ENCODE results near the gene RALB.
A peak's percentile ranks its signal among the peaks of the same experiment; 100 is the strongest.
"Not testable (repeated sequence)": the region's sequence is repeated elsewhere in the genome, so short reads cannot be mapped to it uniquely, and the experiment has no call there.

Gene RALB

DNA sequence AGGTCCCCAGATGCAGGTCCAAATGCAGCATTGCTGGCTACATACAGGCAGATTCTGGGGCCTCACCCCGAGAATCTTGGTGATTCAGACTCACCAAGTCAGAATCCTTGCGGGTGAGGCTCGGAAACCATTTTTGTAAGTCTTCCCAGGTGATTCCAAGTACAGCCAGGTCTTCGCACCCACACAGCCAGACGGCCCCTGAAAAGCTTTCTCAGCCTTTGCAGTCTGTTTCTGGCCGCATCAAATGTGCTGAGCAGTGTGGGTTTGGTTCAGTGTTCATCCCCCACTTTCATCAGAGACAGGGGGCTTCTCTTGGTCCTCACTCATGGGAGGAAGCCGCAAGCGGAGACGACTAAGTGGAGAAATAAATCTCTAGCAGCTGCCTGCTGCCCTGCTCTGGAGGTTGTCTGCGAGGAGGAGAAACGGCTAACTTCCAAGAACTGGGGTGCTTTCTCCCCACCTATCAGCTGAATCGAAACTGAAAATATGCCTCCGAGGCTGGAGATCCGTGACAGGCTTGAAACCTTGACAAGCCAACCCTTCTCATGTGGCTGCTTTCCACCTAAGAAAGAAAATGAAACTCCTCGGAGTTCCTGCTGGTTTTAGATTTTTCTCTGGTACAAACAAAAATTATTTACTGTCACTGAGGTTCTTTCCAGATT is 20.5 kb upstream of the RALB start:
- peak; percentile 59 for DNase-seq (ENCODE audit: extremely low read depth, insufficient read length)
- peak overlapping the region; percentile 80 for H3K4me3 ChIP-seq (replicated peaks; ENCODE audit: low read depth, low read length)
- H3K27me3 ChIP-seq (replicated peaks; ENCODE audit: control insufficient read depth, insufficient read depth, low read length), result no peaks in the 10 kb centered on the region
- H3K36me3 ChIP-seq (ENCODE audit: control insufficient read depth, insufficient read depth, low read length), result peaks cover 1% of the 10 kb centered on the region; the same call in 1 of the 2 replicates
- TF ChIP-seq, protein P1, sequence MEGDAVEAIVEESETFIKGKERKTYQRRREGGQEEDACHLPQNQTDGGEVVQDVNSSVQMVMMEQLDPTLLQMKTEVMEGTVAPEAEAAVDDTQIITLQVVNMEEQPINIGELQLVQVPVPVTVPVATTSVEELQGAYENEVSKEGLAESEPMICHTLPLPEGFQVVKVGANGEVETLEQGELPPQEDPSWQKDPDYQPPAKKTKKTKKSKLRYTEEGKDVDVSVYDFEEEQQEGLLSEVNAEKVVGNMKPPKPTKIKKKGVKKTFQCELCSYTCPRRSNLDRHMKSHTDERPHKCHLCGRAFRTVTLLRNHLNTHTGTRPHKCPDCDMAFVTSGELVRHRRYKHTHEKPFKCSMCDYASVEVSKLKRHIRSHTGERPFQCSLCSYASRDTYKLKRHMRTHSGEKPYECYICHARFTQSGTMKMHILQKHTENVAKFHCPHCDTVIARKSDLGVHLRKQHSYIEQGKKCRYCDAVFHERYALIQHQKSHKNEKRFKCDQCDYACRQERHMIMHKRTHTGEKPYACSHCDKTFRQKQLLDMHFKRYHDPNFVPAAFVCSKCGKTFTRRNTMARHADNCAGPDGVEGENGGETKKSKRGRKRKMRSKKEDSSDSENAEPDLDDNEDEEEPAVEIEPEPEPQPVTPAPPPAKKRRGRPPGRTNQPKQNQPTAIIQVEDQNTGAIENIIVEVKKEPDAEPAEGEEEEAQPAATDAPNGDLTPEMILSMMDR (IDR thresholded peaks at IDR 0.05; ENCODE audit: insufficient read depth, low read length, poor library complexity, severe bottlenecking), result no peak

- H3K27me3 ChIP-seq (replicated peaks; ENCODE audit: control insufficient read depth, insufficient read depth, low read length), result no peaks in the 10 kb centered on the region
- DNase-seq (ENCODE audit: extremely low read depth, insufficient read length), result no peak
Measured at GRCh38 chr2:120233292-120233691, 19.4 kb upstream of the RALB start.

GRCh38 chr2:120235158-120235557 is 17.5 kb upstream of the RALB start:
- not testable (repeated sequence) for H3K27me3 ChIP-seq (replicated peaks; ENCODE audit: control insufficient read depth, insufficient read depth, low read length); H3K36me3 ChIP-seq (ENCODE audit: control insufficient read depth, insufficient read depth, low read length); H3K4me3 ChIP-seq (replicated peaks; ENCODE audit: low read depth, low read length); DNase-seq (ENCODE audit: extremely low read depth, insufficient read length)

More at GRCh38 chr2:120233292-120233691, 19.4 kb upstream of the RALB start:
- Histone ChIP-seq H3K36me3 (ENCODE audit: control insufficient read depth, insufficient read depth, low read length) (no peaks in the 10 kb centered on the region; the same call in 1 of the 2 replicates), H3K4me3 (replicated peaks; ENCODE audit: low read depth, low read length) (no peak overlapping the region)
- TF ChIP-seq, protein P1 (IDR thresholded peaks at IDR 0.05; ENCODE audit: insufficient read depth, low read length, poor library complexity, severe bottlenecking), result no peak

DNA sequence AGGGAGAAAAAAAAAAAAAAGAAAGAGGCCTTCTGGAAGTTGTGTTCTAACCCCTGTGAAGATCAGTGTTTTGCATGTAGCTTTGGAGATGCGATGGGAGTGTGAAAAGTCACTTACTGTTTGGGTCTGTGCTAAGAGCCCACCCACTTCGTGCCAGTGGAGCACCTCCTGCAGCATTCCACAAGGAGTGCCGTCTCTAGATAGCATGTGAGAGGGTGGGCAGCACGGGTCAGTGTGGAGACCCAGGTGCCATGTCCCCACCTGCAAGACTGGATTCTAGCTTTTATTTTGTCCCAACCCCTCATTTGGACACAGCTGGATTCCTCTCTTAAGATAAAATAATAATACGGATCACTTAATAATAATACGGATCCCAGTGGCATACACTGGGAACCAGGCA is 17.0 kb upstream of the RALB start:
- Histone ChIP-seq H3K27me3 (replicated peaks; ENCODE audit: control insufficient read depth, insufficient read depth, low read length) (no peaks in the 10 kb centered on the region), H3K36me3 (ENCODE audit: control insufficient read depth, insufficient read depth, low read length) (no peaks in the 10 kb centered on the region), H3K4me3 (replicated peaks; ENCODE audit: low read depth, low read length) (no peak overlapping the region)
- DNase-seq (ENCODE audit: extremely low read depth, insufficient read length), result no peak
- TF ChIP-seq, protein P1 (IDR thresholded peaks at IDR 0.05; ENCODE audit: insufficient read depth, low read length, poor library complexity, severe bottlenecking), result no peak

DNA sequence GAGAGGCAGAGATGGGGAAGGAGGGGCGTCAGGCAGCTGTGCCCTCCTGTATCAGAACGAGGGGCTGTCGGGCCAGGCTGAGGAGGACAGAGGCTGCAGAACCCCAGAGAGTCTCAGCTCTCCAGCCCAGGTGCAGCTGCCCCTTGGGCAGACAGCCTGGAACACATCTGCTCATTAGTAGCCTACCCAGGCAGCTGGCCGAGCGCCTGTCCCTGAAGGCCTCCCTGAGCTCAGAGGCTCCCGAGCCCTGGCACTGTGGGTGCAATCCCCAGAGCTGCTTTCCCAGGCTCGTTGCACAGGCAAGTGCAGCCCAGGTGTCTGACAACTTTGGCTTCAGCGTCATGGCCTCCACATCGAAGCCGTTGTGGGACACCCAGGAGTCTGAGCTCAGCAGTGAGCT is 16.3 kb upstream of the RALB start:
- DNase-seq (ENCODE audit: extremely low read depth, insufficient read length), result no peak
- TF ChIP-seq, protein P1 (IDR thresholded peaks at IDR 0.05; ENCODE audit: insufficient read depth, low read length, poor library complexity, severe bottlenecking), result no peak
- Histone ChIP-seq H3K4me3 (replicated peaks; ENCODE audit: low read depth, low read length) (no peak overlapping the region), H3K36me3 (ENCODE audit: control insufficient read depth, insufficient read depth, low read length) (no peaks in the 10 kb centered on the region), H3K27me3 (replicated peaks; ENCODE audit: control insufficient read depth, insufficient read depth, low read length) (no peaks in the 10 kb centered on the region)

DNA sequence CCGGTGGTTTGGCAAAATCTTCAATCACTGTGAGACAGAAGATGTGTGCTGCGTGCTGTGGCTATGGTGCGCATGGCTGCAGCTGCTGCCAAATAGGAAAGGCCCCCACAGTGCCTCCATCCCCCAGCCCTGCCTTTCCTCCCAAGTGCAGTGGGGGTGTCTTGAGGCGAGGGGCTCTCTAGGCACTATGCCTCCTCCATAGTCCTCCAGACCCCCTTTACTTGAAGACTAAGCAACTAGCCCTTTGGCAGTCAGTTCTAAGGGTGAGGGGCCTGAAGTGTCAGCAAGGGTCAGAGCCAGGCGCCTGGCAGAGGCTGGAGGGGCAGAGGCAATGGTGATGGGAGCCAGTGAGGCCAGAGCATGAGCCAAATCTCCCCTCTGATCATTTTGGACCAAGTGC is 15.9 kb upstream of the RALB start:
- Histone ChIP-seq H3K4me3 (replicated peaks; ENCODE audit: low read depth, low read length) (no peak overlapping the region), H3K27me3 (replicated peaks; ENCODE audit: control insufficient read depth, insufficient read depth, low read length) (no peaks in the 10 kb centered on the region), H3K36me3 (ENCODE audit: control insufficient read depth, insufficient read depth, low read length) (no peaks in the 10 kb centered on the region)
- TF ChIP-seq, protein P1 (IDR thresholded peaks at IDR 0.05; ENCODE audit: insufficient read depth, low read length, poor library complexity, severe bottlenecking), result no peak
- no peak for DNase-seq (ENCODE audit: extremely low read depth, insufficient read length)
